ENCODE measurements around the gene RILPL1. TPM values are rescaled to one million over a fixed set of nuclear protein-coding genes. Genes with fewer than 3 reads are reported as not detected.

Gene RILPL1
- total and polyA plus RNA-seq, 9 of the 15 experiments (the other 6 are each of a cell fraction or from before 2014, with no cell fraction given), result 0.25 to 10.6 (median 8.6) TPM

- Histone ChIP-seq H3K27me3 (ENCODE audit: control insufficient read depth in 2 of 2, insufficient read depth in 2 of 2, low read length in 2 of 2) (no peaks in the 10 kb centered on the region; a peak in 1 of 5 replicates), H3K79me2 (ENCODE audit: control insufficient read depth, insufficient read depth, low read length) (no peaks in the 10 kb centered on the region; the same call in 2 of the 3 replicates), H3K4me1 (replicated peaks in 1 of 2; ENCODE audit: control insufficient read depth in 2 of 2, insufficient read depth in 2 of 2, low read length in 2 of 2) (no peaks in the 10 kb centered on the region), H3K9ac (ENCODE audit: insufficient read depth in 1 of 2, low read depth in 2 of 2, low read length in 2 of 2) (no peak overlapping the region), H4K20me1 (replicated peaks; ENCODE audit: control insufficient read depth, insufficient read depth, low read length) (no peaks in the 10 kb centered on the region; the same call in 1 of the 2 replicates), H3K4me2 (ENCODE audit: insufficient read depth, low read length) (no peak overlapping the region), H3K9me3 (replicated peaks; ENCODE audit: control insufficient read depth, insufficient read depth, low read depth, low read length) (no peaks in the 10 kb centered on the region), H3K4me3 (no peak overlapping the region), H3K36me3 (ENCODE audit: control insufficient read depth, insufficient read depth, low read length) (peaks cover 79% of the 10 kb centered on the region; the same call in 2 of the 3 replicates), H3K27ac (ENCODE audit: extremely low read depth, low read depth, low read length) (no peak overlapping the region), H2AFZ (ENCODE audit: low read depth, low read length) (no peak overlapping the region), H3K9me1 (ENCODE audit: control insufficient read depth, insufficient read depth, low read length) (no peaks in the 10 kb centered on the region)
- CTCF ChIA-PET (ENCODE audit: low intra/inter-chr PET ratio), result no interaction called here
- no TSS peak for BruUV-seq (replicated peaks)
- in situ Hi-C loops (cut with MboI), result no loop called here
- intact Hi-C loops (cut with micrococcal nuclease), result no loop called here
- POLR2A ChIA-PET, result no interaction called here
- no peak for FAIRE-seq
- 94% methylated on average over 12 of the region's 14 CpGs for whole genome bisulfite sequencing (ENCODE audit: insufficient coverage, low coverage, missing lambda C conversion rate)
- no peak for TF ChIP-seq ZNF239 (CRISPR knock-in tag; IDR thresholded peaks at IDR 0.05)
- TF ChIP-seq ZNF263 (CRISPR knock-in tag; IDR thresholded peaks at IDR 0.05; ENCODE audit: borderline replicate concordance), result no peak
- TF ChIP-seq, protein P1, sequence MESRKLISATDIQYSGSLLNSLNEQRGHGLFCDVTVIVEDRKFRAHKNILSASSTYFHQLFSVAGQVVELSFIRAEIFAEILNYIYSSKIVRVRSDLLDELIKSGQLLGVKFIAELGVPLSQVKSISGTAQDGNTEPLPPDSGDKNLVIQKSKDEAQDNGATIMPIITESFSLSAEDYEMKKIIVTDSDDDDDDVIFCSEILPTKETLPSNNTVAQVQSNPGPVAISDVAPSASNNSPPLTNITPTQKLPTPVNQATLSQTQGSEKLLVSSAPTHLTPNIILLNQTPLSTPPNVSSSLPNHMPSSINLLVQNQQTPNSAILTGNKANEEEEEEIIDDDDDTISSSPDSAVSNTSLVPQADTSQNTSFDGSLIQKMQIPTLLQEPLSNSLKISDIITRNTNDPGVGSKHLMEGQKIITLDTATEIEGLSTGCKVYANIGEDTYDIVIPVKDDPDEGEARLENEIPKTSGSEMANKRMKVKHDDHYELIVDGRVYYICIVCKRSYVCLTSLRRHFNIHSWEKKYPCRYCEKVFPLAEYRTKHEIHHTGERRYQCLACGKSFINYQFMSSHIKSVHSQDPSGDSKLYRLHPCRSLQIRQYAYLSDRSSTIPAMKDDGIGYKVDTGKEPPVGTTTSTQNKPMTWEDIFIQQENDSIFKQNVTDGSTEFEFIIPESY (CRISPR knock-in tag; IDR thresholded peaks at IDR 0.05), result 0 out of 2 replicates have a peak, but pooled peaks have one; percentile 33
- TF ChIP-seq TFE3 (CRISPR knock-in tag; IDR thresholded peaks at IDR 0.05), result peak; percentile 52
- no peak for TF ChIP-seq JUNB (CRISPR knock-in tag; conservative IDR thresholded peaks at IDR 0.05)
- TF ChIP-seq ZNF707 (CRISPR knock-in tag; conservative IDR thresholded peaks at IDR 0.05), result no peak
- TF ChIP-seq FOS (IDR thresholded peaks at IDR 0.05; ENCODE audit: extremely low read depth, insufficient read length), result no peak
- no peak for TF ChIP-seq TARDBP (IDR thresholded peaks at IDR 0.05)
- TF ChIP-seq ZNF766 (CRISPR knock-in tag; conservative IDR thresholded peaks at IDR 0.05), result no peak
- no peak for TF ChIP-seq MTF1 (CRISPR knock-in tag; IDR thresholded peaks at IDR 0.05; ENCODE audit: borderline replicate concordance)
- peak in 1 of 4 experiments; percentile 8 for DNase-seq (ENCODE audit: extremely low read depth in 1 of 4, low spot score in 3 of 4)
- no peak for ATAC-seq
Observed at GRCh38 chr12:123520567-123521474, 12.7 kb downstream of the RILPL1 start.

Data from K562 (cell line).